ENCODE measurements around the gene SCAF1.

- TF ChIP-seq EZH2 (IDR thresholded peaks at IDR 0.05; ENCODE audit: borderline replicate concordance, insufficient read depth, low read length, poor library complexity, severe bottlenecking) (no peak), CTCF (IDR thresholded peaks at IDR 0.05; ENCODE audit: poor library complexity, severe bottlenecking) (peak; percentile 80), POLR2AphosphoS5 (IDR thresholded peaks at IDR 0.05) (no peak), EP300 (conservative IDR thresholded peaks at IDR 0.05; ENCODE audit: poor library complexity, severe bottlenecking) (no peak)
These were observed 47.4 kb downstream of the SCAF1 start, which contains the start of gene ADM5 for GRCh38 chr19:49689133-49690078.
